ENCODE measurements around the gene SORCS2. TPM values are rescaled to one million over a fixed set of nuclear protein-coding genes. Genes with fewer than 3 reads are reported as not detected.

Gene SORCS2
- total RNA-seq, 5 donors from 2014 or later (not counting 1 experiment from before 2014, with no cell fraction given) = 0.22 TPM; not detected in 4

DNA sequence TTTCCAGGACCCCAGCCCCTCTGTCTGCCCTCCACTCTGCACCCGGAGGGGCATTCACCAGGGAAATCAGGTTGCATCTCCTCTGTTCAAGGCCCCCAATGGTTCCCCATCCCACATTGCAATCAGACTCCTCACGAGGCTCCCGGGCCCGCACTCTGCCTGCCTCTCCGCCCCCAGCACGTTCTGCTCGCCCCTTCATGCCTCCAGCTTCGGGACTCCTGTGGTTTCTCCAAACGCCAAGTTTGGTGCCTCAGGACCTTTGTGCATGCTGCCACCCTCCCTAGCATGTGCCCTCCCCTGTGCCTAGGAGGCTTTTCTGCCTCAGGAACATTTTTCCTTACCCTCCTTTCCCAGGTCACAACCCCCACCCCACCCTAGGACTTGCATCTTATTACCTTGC lies 426.0 kb downstream of the SORCS2 start:
- no peak overlapping the region for H3K27ac Mint-ChIP-seq
- ChIA-PET CTCF (no interaction called here), POLR2A (no interaction called here)
- ATAC-seq (replicated peaks in 1 of 4) = no peak
- H3K4me3 Mint-ChIP-seq = no peak overlapping the region
- H3K4me3 ChIP-seq (ENCODE audit: control insufficient read depth in 1 of 2, extremely low read depth in 1 of 2, low read length in 1 of 2) = no peak overlapping the region
- H3K27me3 ChIP-seq (replicated peaks in 1 of 2; ENCODE audit: control insufficient read depth in 2 of 2, extremely low read depth in 1 of 2, insufficient read depth in 2 of 2, low read length in 1 of 2) = peaks cover 0 to 31% of the 10 kb centered on the region in 2 experiments
- no peak for DNase-seq
- H3K9me3 Mint-ChIP-seq = peaks cover 0 to 7% (median 0%) of the 10 kb centered on the region in 3 donors
- H3K36me3 ChIP-seq (ENCODE audit: control insufficient read depth in 2 of 2, extremely low read depth in 1 of 2, insufficient read depth in 1 of 2, low read length in 1 of 2) = no peaks in the 10 kb centered on the region
- no peaks in the 10 kb centered on the region for H3K36me3 Mint-ChIP-seq
- H3K4me1 ChIP-seq (ENCODE audit: control insufficient read depth in 1 of 2, extremely low read depth in 1 of 2, insufficient read depth in 2 of 2, low read length in 2 of 2) = no peaks in the 10 kb centered on the region
- H3K9me3 ChIP-seq = no peaks in the 10 kb centered on the region
- H3K27me3 Mint-ChIP-seq = peaks cover 4 to 14% of the 10 kb centered on the region in 2 donors
- H3K27ac ChIP-seq (ENCODE audit: low read length) = no peak overlapping the region
- WGBS (ENCODE audit: insufficient coverage) = 81% methylated on average over 8 of the region's 9 CpGs
- no peaks in the 10 kb centered on the region for H3K4me1 Mint-ChIP-seq

DNA sequence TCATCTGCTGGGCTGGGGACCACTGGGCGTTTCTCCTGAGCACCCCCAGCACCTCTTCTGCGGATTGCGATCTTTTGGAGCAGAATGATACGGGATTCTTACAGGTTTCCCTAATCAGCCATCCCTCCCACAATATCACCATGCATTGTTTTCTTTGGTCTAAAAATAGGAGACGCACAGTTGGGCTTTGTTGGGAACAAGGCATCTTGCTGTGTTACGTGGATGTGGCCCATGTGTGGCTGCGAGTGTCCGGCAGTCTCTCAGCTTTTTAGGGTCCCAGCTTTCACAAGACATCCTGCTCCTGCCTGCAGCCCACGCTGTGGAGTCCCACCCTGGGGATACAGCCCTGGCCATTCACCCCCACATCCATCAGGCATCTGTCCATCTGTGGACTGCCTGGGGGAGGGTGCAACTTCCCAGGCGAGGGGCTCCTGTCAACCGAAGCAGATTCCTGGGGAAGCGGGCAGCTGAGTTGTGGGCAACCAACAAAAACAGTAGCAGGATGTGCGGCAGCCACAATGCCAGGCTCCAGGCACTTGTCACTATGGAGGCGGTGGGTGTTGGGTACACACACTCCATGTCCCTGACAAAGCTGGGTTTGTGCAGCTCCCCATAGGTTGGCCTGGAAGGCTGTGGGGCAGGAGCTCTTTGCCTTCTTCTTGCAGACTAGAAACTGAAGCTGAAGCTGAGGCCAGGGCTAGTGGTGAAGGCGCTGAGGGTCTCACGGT lies 427.9 kb downstream of the SORCS2 start:
- H3K9me3 ChIP-seq = no peaks in the 10 kb centered on the region
- H3K27me3 Mint-ChIP-seq = peaks cover 4 to 20% of the 10 kb centered on the region in 2 donors
- peaks cover 4 to 35% of the 10 kb centered on the region in 2 experiments for H3K27me3 ChIP-seq (replicated peaks in 1 of 2; ENCODE audit: control insufficient read depth in 2 of 2, extremely low read depth in 1 of 2, insufficient read depth in 2 of 2, low read length in 1 of 2)
- H3K27ac ChIP-seq (ENCODE audit: low read length) = no peak overlapping the region
- ChIA-PET POLR2A (no interaction called here), CTCF (no interaction called here)
- H3K4me3 Mint-ChIP-seq = no peak overlapping the region
- no peaks in the 10 kb centered on the region for H3K4me1 Mint-ChIP-seq
- H3K4me1 ChIP-seq (ENCODE audit: control insufficient read depth in 1 of 2, extremely low read depth in 1 of 2, insufficient read depth in 2 of 2, low read length in 2 of 2) = no peaks in the 10 kb centered on the region
- H3K27ac Mint-ChIP-seq = no peak overlapping the region
- DNase-seq (no peak), ATAC-seq (replicated peaks in 1 of 4) (no peak)
- peaks cover 0 to 7% (median 0%) of the 10 kb centered on the region in 3 donors for H3K9me3 Mint-ChIP-seq
- H3K4me3 ChIP-seq (ENCODE audit: control insufficient read depth in 1 of 2, extremely low read depth in 1 of 2, low read length in 1 of 2) = no peak overlapping the region
- WGBS (ENCODE audit: insufficient coverage) = 35% methylated on average over 9 of the region's 16 CpGs
- no peaks in the 10 kb centered on the region for H3K36me3 Mint-ChIP-seq
- H3K36me3 ChIP-seq (ENCODE audit: control insufficient read depth in 2 of 2, extremely low read depth in 1 of 2, insufficient read depth in 1 of 2, low read length in 1 of 2) = no peaks in the 10 kb centered on the region

DNA sequence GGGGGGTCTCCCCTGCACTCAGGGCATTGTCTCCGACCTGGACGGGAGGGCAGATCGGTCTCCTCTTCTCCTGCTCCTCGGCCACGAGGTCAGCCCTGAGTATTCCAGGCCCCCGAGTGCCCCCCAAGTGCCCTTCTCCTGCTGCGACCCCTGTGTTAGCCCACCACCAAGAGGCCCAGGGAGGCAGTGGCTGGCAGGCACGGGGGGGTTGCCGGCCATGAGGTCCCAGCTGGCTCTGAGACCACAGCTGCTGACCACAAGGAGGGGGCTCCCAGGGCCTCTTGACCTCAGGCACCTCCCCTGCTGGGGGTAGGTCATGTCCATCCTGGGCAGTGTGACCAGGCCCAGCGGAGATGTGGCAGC lies 428.5 kb downstream of the SORCS2 start:
- no peaks in the 10 kb centered on the region for H3K36me3 ChIP-seq (ENCODE audit: control insufficient read depth in 2 of 2, extremely low read depth in 1 of 2, insufficient read depth in 1 of 2, low read length in 1 of 2)
- Mint-ChIP-seq H3K4me3 (no peak overlapping the region), H3K9me3 (peaks cover 0 to 4% (median 0%) of the 10 kb centered on the region in 3 donors), H3K36me3 (no peaks in the 10 kb centered on the region), H3K4me1 (no peaks in the 10 kb centered on the region), H3K27me3 (peaks cover 8 to 20% of the 10 kb centered on the region in 2 donors), H3K27ac (no peak overlapping the region)
- peaks cover 4 to 35% of the 10 kb centered on the region in 2 experiments for H3K27me3 ChIP-seq (replicated peaks in 1 of 2; ENCODE audit: control insufficient read depth in 2 of 2, extremely low read depth in 1 of 2, insufficient read depth in 2 of 2, low read length in 1 of 2)
- H3K4me1 ChIP-seq (ENCODE audit: control insufficient read depth in 1 of 2, extremely low read depth in 1 of 2, insufficient read depth in 2 of 2, low read length in 2 of 2) = no peaks in the 10 kb centered on the region
- POLR2A ChIA-PET = no interaction called here
- DNase-seq = no peak
- CTCF ChIA-PET = no interaction called here
- no peaks in the 10 kb centered on the region for H3K9me3 ChIP-seq
- 72% methylated on average over 9 of the region's 10 CpGs for WGBS (ENCODE audit: insufficient coverage)
- no peak for ATAC-seq (replicated peaks in 1 of 4)
- H3K4me3 ChIP-seq (ENCODE audit: control insufficient read depth in 1 of 2, extremely low read depth in 1 of 2, low read length in 1 of 2) = no peak overlapping the region
- no peak overlapping the region for H3K27ac ChIP-seq (ENCODE audit: low read length)

DNA sequence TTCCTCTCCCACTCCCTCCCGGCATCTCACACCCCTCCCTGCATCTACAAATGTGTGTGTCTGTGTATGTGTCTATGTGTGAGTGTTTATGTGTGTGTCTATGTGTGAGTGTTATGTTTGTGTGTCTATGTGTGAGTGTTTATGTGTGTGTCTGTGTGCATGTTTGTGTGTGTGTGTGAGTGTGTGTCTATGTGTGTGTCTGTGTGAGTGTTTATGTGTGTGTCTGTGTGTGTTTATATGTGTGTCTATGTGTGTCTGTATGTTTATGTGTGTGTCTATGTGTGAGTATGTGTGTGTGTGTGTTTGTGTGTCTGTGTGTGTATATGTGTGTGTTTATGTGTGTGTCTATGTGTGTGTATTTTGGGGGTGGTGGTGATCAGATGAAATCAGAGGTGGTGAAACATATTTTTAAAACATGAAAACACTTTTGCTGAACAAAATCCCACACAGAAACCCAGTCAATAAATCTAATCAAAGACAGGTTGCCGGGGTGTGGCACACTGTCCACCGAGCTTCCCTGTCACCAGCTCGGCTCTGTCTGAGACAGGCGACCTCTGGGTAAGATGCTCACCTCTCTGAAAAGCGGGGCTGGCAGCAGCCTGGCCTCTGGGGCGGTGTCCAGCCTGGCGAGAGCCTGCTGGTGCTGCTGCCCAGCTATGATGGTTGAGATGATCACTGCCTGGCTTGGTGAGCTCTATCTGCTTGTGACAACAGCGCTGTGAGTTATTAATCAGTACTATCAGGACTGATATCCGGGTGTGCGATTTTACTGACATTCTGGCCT lies 429.1 kb downstream of the SORCS2 start:
- peaks cover 8 to 20% of the 10 kb centered on the region in 2 donors for H3K27me3 Mint-ChIP-seq
- POLR2A ChIA-PET = interaction anchor here in 1 of 2 donors (0.6 kb wide), 1 partner anchor 192 kb away, joined by 3 read pairs; no protein-coding TSS in a partner anchor
- 74% methylated on average over 9 of the region's 11 CpGs for WGBS (ENCODE audit: insufficient coverage)
- DNase-seq = no peak
- no peak overlapping the region for H3K4me3 Mint-ChIP-seq
- peaks cover 4 to 35% of the 10 kb centered on the region in 2 experiments for H3K27me3 ChIP-seq (replicated peaks in 1 of 2; ENCODE audit: control insufficient read depth in 2 of 2, extremely low read depth in 1 of 2, insufficient read depth in 2 of 2, low read length in 1 of 2)
- no peaks in the 10 kb centered on the region for H3K36me3 ChIP-seq (ENCODE audit: control insufficient read depth in 2 of 2, extremely low read depth in 1 of 2, insufficient read depth in 1 of 2, low read length in 1 of 2)
- no peak overlapping the region for H3K27ac Mint-ChIP-seq
- H3K4me3 ChIP-seq (ENCODE audit: control insufficient read depth in 1 of 2, extremely low read depth in 1 of 2, low read length in 1 of 2) = no peak overlapping the region
- H3K36me3 Mint-ChIP-seq = no peaks in the 10 kb centered on the region
- CTCF ChIA-PET = no interaction called here
- no peak for ATAC-seq (replicated peaks in 1 of 4)
- no peaks in the 10 kb centered on the region for H3K9me3 ChIP-seq
- no peaks in the 10 kb centered on the region for H3K4me1 ChIP-seq (ENCODE audit: control insufficient read depth in 1 of 2, extremely low read depth in 1 of 2, insufficient read depth in 2 of 2, low read length in 2 of 2)
- no peaks in the 10 kb centered on the region for H3K4me1 Mint-ChIP-seq
- no peaks in the 10 kb centered on the region for H3K9me3 Mint-ChIP-seq
- no peak overlapping the region for H3K27ac ChIP-seq (ENCODE audit: low read length)

DNA sequence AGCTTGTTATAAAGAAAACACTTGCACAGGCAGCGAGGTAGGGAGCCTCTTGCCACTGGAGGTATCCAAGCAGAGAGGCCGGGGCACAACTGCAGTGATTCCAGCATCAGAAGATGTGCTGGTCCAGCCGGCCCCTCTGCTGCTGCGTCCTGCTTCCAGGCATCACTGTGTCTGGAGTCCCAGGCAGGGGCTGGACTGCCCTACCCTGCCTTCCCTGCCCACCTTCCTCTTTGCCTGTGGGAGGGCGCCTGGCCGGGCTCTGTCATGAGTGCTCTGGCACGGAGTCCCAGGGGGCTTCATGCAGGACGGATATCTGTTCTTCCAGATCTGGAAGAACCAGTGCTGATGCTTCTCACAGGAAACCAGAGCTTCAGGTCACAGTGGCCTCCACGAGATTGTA lies 430.0 kb downstream of the SORCS2 start:
- WGBS (ENCODE audit: insufficient coverage) = 72% methylated on average over 8 of the region's 9 CpGs
- POLR2A ChIA-PET = no interaction called here
- no peaks in the 10 kb centered on the region for H3K36me3 ChIP-seq (ENCODE audit: control insufficient read depth in 2 of 2, extremely low read depth in 1 of 2, insufficient read depth in 1 of 2, low read length in 1 of 2)

DNA sequence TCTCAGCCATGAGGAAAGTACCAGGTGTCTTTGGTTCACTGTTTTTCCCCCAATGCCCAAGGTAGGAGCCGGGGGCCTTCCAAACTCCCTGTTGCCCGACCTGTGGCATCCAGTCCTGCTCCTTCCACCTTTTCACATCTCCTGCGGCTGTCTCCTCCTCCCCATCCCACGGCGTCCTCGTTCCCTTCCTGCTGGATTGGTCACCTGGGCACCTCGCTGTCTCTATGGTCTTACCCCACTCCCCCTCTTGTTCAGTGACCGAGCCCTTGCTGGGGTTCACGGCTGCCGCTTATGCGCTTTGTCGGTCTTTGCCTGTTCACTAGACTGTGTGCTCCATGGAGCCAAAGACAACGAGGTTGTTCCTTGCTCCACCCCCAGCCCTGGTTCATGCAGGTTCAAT lies 431.1 kb downstream of the SORCS2 start:
- H3K27ac Mint-ChIP-seq = no peak overlapping the region
- peaks cover 11 to 20% of the 10 kb centered on the region in 2 donors for H3K27me3 Mint-ChIP-seq
- Histone ChIP-seq H3K27ac (ENCODE audit: low read length) (no peak overlapping the region), H3K4me1 (ENCODE audit: control insufficient read depth in 1 of 2, extremely low read depth in 1 of 2, insufficient read depth in 2 of 2, low read length in 2 of 2) (no peaks in the 10 kb centered on the region), H3K9me3 (no peaks in the 10 kb centered on the region), H3K4me3 (ENCODE audit: control insufficient read depth in 1 of 2, extremely low read depth in 1 of 2, low read length in 1 of 2) (no peak overlapping the region), H3K27me3 (replicated peaks in 1 of 2; ENCODE audit: control insufficient read depth in 2 of 2, extremely low read depth in 1 of 2, insufficient read depth in 2 of 2, low read length in 1 of 2) (peaks cover 4 to 38% of the 10 kb centered on the region in 2 experiments), H3K36me3 (ENCODE audit: control insufficient read depth in 2 of 2, extremely low read depth in 1 of 2, insufficient read depth in 1 of 2, low read length in 1 of 2) (no peaks in the 10 kb centered on the region)
- POLR2A ChIA-PET = no interaction called here
- H3K36me3 Mint-ChIP-seq = no peaks in the 10 kb centered on the region
- no peak for ATAC-seq (replicated peaks in 1 of 4)
- CTCF ChIA-PET = no interaction called here
- no peak for DNase-seq
- no peaks in the 10 kb centered on the region for H3K9me3 Mint-ChIP-seq
- 85% methylated on average over 13 of the region's 13 CpGs for WGBS (ENCODE audit: insufficient coverage)
- H3K4me3 Mint-ChIP-seq = no peak overlapping the region
- no peaks in the 10 kb centered on the region for H3K4me1 Mint-ChIP-seq

More for the DNA sequence above, 430.0 kb downstream of the SORCS2 start:
- H3K4me1 Mint-ChIP-seq = no peaks in the 10 kb centered on the region
- no peak overlapping the region for H3K27ac Mint-ChIP-seq
- H3K4me3 Mint-ChIP-seq = no peak overlapping the region
- Histone ChIP-seq H3K4me1 (ENCODE audit: control insufficient read depth in 1 of 2, extremely low read depth in 1 of 2, insufficient read depth in 2 of 2, low read length in 2 of 2) (no peaks in the 10 kb centered on the region), H3K9me3 (no peaks in the 10 kb centered on the region), H3K27me3 (replicated peaks in 1 of 2; ENCODE audit: control insufficient read depth in 2 of 2, extremely low read depth in 1 of 2, insufficient read depth in 2 of 2, low read length in 1 of 2) (peaks cover 4 to 35% of the 10 kb centered on the region in 2 experiments), H3K27ac (ENCODE audit: low read length) (no peak overlapping the region), H3K4me3 (ENCODE audit: control insufficient read depth in 1 of 2, extremely low read depth in 1 of 2, low read length in 1 of 2) (no peak overlapping the region)
- DNase-seq = no peak
- CTCF ChIA-PET = no interaction called here
- no peaks in the 10 kb centered on the region for H3K9me3 Mint-ChIP-seq
- no peak for ATAC-seq (replicated peaks in 1 of 4)
- H3K27me3 Mint-ChIP-seq = peaks cover 11 to 20% of the 10 kb centered on the region in 2 donors
- H3K36me3 Mint-ChIP-seq = no peaks in the 10 kb centered on the region
